GM12801 (cell line): ENCODE measurements around the gene TBXA2R.

ENCODE experiments used
- TF ChIP-seq, protein P1 (sequence below): IDR thresholded peaks from one replicate; pipeline ENCODE4 v1.5.1; 2011; ENCODE audit warnings: control low read depth; ENCODE audit not compliant: insufficient read length; ENCODE audit errors: extremely low read depth

TBXA2R gene

DNA sequence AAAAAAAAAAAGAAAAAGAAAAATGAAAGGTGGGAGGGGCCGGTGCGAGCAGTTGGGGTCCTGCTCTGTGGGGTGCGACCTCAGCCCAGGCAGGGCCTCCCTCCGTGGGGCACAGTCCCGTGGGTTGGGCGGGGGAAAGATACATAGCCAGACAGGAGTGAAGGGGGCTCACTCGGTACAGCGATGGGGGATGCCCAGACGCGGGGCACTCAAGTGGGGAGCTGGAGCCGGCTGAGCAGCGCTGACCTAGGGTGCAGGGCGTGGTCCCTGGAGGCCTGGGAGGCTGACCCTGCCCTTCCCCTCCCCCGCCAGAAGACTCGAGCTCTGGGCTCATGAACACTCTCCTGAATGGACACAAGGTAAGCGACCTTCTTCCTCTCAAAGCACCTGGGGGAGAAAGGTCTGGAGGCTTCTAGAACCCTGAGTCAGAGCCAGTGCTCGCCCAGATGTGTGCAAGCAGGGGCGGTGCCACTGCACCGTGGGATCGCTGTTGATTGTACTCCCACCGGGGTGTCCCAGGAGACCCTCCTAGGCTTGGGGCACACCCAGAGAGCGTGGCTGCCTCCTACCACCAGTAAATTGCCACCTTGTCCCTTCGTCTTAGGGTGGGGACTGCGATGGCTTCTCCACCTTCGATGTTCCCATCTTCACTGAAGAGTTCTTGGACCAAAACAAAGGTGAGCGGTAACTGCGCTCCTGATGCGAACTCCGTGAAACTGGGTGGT, 30.6 kb downstream of the TBXA2R start:
- TF ChIP-seq, protein P1, sequence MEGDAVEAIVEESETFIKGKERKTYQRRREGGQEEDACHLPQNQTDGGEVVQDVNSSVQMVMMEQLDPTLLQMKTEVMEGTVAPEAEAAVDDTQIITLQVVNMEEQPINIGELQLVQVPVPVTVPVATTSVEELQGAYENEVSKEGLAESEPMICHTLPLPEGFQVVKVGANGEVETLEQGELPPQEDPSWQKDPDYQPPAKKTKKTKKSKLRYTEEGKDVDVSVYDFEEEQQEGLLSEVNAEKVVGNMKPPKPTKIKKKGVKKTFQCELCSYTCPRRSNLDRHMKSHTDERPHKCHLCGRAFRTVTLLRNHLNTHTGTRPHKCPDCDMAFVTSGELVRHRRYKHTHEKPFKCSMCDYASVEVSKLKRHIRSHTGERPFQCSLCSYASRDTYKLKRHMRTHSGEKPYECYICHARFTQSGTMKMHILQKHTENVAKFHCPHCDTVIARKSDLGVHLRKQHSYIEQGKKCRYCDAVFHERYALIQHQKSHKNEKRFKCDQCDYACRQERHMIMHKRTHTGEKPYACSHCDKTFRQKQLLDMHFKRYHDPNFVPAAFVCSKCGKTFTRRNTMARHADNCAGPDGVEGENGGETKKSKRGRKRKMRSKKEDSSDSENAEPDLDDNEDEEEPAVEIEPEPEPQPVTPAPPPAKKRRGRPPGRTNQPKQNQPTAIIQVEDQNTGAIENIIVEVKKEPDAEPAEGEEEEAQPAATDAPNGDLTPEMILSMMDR = no peak

- TF ChIP-seq, protein P1 = no peak
Measured at GRCh38 chr19:3575260-3575741, 31.4 kb downstream of the TBXA2R start.

- TF ChIP-seq, protein P1 = no peak
Measured at GRCh38 chr19:3573858-3574637, 32.6 kb downstream of the TBXA2R start.

- TF ChIP-seq, protein P1 = no peak
Measured at GRCh38 chr19:3573162-3573857, 33.4 kb downstream of the TBXA2R start.

GRCh38 chr19:3572855-3573161, 33.9 kb downstream of the TBXA2R start, which contains the start of gene HMG20B:
Gene HMG20B, plus strand, starts transcription at chr19:3572944. Its CDS starts 366 bp downstream, at chr19:3573310.
- TF ChIP-seq, protein P1 = no peak

DNA sequence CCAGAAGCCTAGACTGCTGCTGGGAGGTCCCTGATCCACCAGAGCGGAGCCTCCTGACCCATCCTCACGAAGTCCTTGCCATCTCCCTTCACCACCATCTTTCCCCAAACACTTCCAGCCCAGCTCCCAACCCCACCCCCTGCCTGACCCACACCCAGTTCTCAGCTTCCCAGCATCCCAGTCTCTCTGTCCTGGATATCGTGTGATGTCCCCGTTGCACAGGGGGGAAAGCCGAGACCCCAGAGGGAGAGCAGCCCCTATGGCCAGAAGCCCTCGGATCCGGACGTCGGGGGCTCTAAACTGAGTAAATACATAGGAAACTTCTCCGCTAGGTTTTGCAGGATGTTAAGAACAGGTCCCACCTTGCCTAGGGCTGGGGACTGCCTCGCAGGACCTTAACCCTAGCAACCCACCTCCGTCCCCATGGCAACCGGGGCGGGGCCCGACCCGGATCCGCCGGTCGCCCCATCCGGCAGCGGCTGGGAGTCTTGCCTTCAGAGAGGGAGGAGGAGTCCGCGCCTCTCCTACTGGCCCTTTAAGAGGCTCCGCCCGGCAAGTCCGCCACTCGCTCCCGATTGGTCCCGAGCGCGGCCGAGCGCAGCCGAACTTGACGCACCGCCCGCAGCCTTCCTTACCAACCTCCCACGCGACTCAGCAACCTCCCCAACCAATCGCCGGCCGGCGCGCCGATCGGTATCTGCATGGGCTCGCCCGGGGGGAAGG, 34.4 kb downstream of the TBXA2R start:
- TF ChIP-seq, protein P1 = no peak
